HCT116 (cell line): ENCODE data around the gene IL9. TPM values are rescaled to one million over a fixed set of nuclear protein-coding genes. Genes with fewer than 3 reads are reported as not detected.
A peak's percentile ranks its signal among the peaks of the same experiment; 100 is the strongest.

ENCODE experiments used
- ATAC-seq: fragments of 200-7000 bp; cut with Tn5 transposase; 2 replicates; pipeline ENCODE4 v1.9.1; 2020; ENCODE audit warnings: mild to moderate bottlenecking, moderate library complexity
- BruUV-seq: library from RNA; stranded (reverse); fragments of 400-500 nt; replicated peaks from 2 replicates; lab custom pipeline; 2021; lab: Mats Ljungman, UMichigan
- CTCF ChIA-PET: fragments of 300-600 bp; sonication (Branson Sonifier 250); formaldehyde crosslinking; loops from one replicate; lab custom pipeline; 2021; ENCODE audit warnings: antibody characterized with exemption; lab: Charles Lee
- POLR2A ChIA-PET: fragments of 300-600, 350-600 bp; sonication (Branson Sonifier 250); formaldehyde crosslinking; loops from one replicate; lab custom pipeline; 2021; ENCODE audit warnings: antibody characterized with exemption; lab: Charles Lee
- RAD21 ChIA-PET, 2 experiments: fragments of 300-600 bp; sonication (Branson Sonifier 250); formaldehyde crosslinking; loops; one replicate each; lab custom pipeline; 2023; ENCODE audit warnings: low total read pairs in 2 of 2; ENCODE audit not compliant: uncharacterized antibody in 2 of 2, unreplicated experiment in 2 of 2, low non-redundant PET in 1 of 2; lab: Charles Lee
- DNase-seq: peaks from one replicate; pipeline ENCODE4 v3.0.0-alpha.2; 2010; ENCODE audit warnings: low read depth, low spot score
- H2AFZ ChIP-seq: fragments of 200-600 bp; shearing (Covaris generic), sonication (generic); 2 replicates; pipeline ENCODE4 v1.6.1; 2017; ENCODE audit warnings: low read depth, mixed run types, mixed read lengths, antibody characterized with exemption, low read length; ENCODE audit not compliant: poor library complexity, severe bottlenecking
- H3K27ac ChIP-seq: 2 replicates; pipeline ENCODE4 v1.5.1; 2012; ENCODE audit warnings: low read depth, low read length
- H3K27me3 ChIP-seq: fragments of 200-600 bp; sonication (generic); 2 replicates; pipeline ENCODE4 v1.6.1; 2016; ENCODE audit warnings: mixed run types, low read length, mixed read lengths; ENCODE audit not compliant: insufficient read depth
- H3K36me3 ChIP-seq, 2 experiments: fragments of 200-500 bp in 1 of 2; fragments of 200-600 bp in 1 of 2; sonication (Bioruptor generic) in 1 of 2; sonication (generic) in 1 of 2; 2 replicates each; pipeline versions ENCODE4 v1.5.1 to v1.6.1; 2014 to 2016; ENCODE audit warnings: low read length in 2 of 2, inconsistent platforms in 1 of 2, mixed read lengths in 1 of 2, mixed run types in 1 of 2; ENCODE audit not compliant: insufficient read depth in 2 of 2, control insufficient read depth in 1 of 2
- H3K4me1 ChIP-seq, 2 experiments: fragments of 200-600 bp in 1 of 2; sonication (generic) in 1 of 2; 2 replicates each; pipeline versions ENCODE4 v1.5.1 to v1.6.1; 2012 to 2017; ENCODE audit warnings: low read length in 2 of 2, inconsistent platforms in 1 of 2, mild to moderate bottlenecking in 1 of 2, mixed read lengths in 1 of 2, mixed run types in 1 of 2, moderate library complexity in 1 of 2; ENCODE audit not compliant: insufficient read depth in 2 of 2, control insufficient read depth in 1 of 2
- H3K4me2 ChIP-seq: fragments of 200-600 bp; sonication (generic); 2 replicates; pipeline ENCODE4 v1.6.1; 2017; ENCODE audit warnings: mixed run types, low read length, mixed read lengths
- H3K4me3 ChIP-seq, 2 experiments: fragments of 200-600 bp in 1 of 2; sonication (generic) in 1 of 2; replicated peaks in 1 of 2; 2 replicates each; pipeline ENCODE4 v1.5.1; 2011 to 2016; ENCODE audit warnings: low read length in 2 of 2, control low read depth in 1 of 2, low read depth in 1 of 2, mild to moderate bottlenecking in 1 of 2, mixed read lengths in 1 of 2, mixed run types in 1 of 2
- H3K79me2 ChIP-seq: fragments of 200-600 bp; sonication (generic); 2 replicates; pipeline ENCODE4 v1.6.1; 2017; ENCODE audit warnings: mild to moderate bottlenecking, mixed run types, low read length, moderate library complexity, mixed read lengths; ENCODE audit not compliant: insufficient read depth
- H3K9ac ChIP-seq: fragments of 200-600 bp; sonication (generic); 2 replicates; pipeline ENCODE4 v1.6.1; 2016; ENCODE audit warnings: low read length, mixed read lengths
- H3K9me2 ChIP-seq: fragments of 200-600 bp; sonication (generic), shearing (Covaris generic); 2 replicates; pipeline ENCODE4 v1.6.1; 2017; ENCODE audit warnings: mixed run types, mild to moderate bottlenecking, moderate library complexity; ENCODE audit not compliant: insufficient read depth
- H3K9me3 ChIP-seq, 2 experiments: fragments of 200-500 bp in 1 of 2; fragments of 200-600 bp in 1 of 2; sonication (Bioruptor generic) in 1 of 2; sonication (generic) in 1 of 2; 2 replicates each; pipeline ENCODE4 v1.6.1; 2014 to 2017; ENCODE audit warnings: low read length in 2 of 2, mixed read lengths in 2 of 2, inconsistent platforms in 1 of 2, low read depth in 1 of 2, mild to moderate bottlenecking in 1 of 2, mixed run types in 1 of 2, moderate library complexity in 1 of 2; ENCODE audit not compliant: control insufficient read depth in 1 of 2, insufficient read depth in 1 of 2
- H4K20me1 ChIP-seq: fragments of 200-600 bp; sonication (generic), shearing (Covaris generic); 2 replicates; pipeline ENCODE4 v1.6.1; 2017; ENCODE audit warnings: mixed run types, mild to moderate bottlenecking, moderate library complexity; ENCODE audit not compliant: insufficient read depth
- CTCF ChIP-seq, 3 experiments: fragments of 200-600 bp in 1 of 3; sonication (generic) in 1 of 3; IDR thresholded peaks in 2 of 3; conservative IDR thresholded peaks in 1 of 3; 2 replicates each; pipeline ENCODE4 v1.5.1; 2012 to 2017; ENCODE audit warnings: low read depth in 2 of 3, low read length in 2 of 3, antibody characterized with exemption in 1 of 3, borderline replicate concordance in 1 of 3, control low read depth in 1 of 3, mild to moderate bottlenecking in 1 of 3, mixed read lengths in 1 of 3, mixed run types in 1 of 3, moderate library complexity in 1 of 3; ENCODE audit not compliant: insufficient read depth in 1 of 3
- EGR1 ChIP-seq: IDR thresholded peaks from 2 replicates; pipeline ENCODE4 v1.6.1; 2012; ENCODE audit warnings: low read depth
- JUND ChIP-seq: IDR thresholded peaks from 2 replicates; pipeline ENCODE4 v1.6.1; 2012
- POLR2AphosphoS5 ChIP-seq: IDR thresholded peaks from 2 replicates; pipeline ENCODE4 v1.6.1; 2011; ENCODE audit warnings: mild to moderate bottlenecking, low read depth, low read length, moderate library complexity
- RAD21 ChIP-seq: IDR thresholded peaks from 2 replicates; pipeline ENCODE4 v1.6.1; 2012; ENCODE audit warnings: low read depth, mild to moderate bottlenecking
- SIN3A ChIP-seq: IDR thresholded peaks from 2 replicates; pipeline ENCODE4 v1.6.1; 2012; ENCODE audit warnings: low read depth
- ZBTB33 ChIP-seq: IDR thresholded peaks from 2 replicates; pipeline ENCODE4 v1.6.1; 2011; ENCODE audit warnings: mild to moderate bottlenecking, low read length, moderate library complexity; ENCODE audit not compliant: insufficient replicate concordance; ENCODE audit errors: extremely low read depth
- ZNF274 ChIP-seq: fragments of 200-500 bp; sonication (Bioruptor generic); IDR thresholded peaks from 2 replicates; pipeline ENCODE4 v1.6.1; 2014; ENCODE audit warnings: mild to moderate bottlenecking, low read depth, low read length, inconsistent platforms
- intact Hi-C: fragments of 100-400 bp; cut with micrococcal nuclease; formaldehyde crosslinking; loops from 2 replicates; pipeline ENCODE4 v1.10.0; 2022
- total RNA-seq: library from RNA; stranded (reverse); gene quantifications from one replicate; pipeline ENCODE4 v1.2.1, GENCODE V29; 2021; ENCODE audit not compliant: unreplicated experiment

The IL9 gene
- total RNA-seq, 1 experiment from 2014 or later, result not detected

- no TSS peak for BruUV-seq
- no peaks in the 10 kb centered on the region for H3K79me2 ChIP-seq
These were observed 49.4 kb upstream of the IL9 start for GRCh38 chr5:135944967-135945560.

More at GRCh38 chr5:135944967-135945560, 49.4 kb upstream of the IL9 start:
- peak overlapping the region; percentile 24 for H2AFZ ChIP-seq
- ATAC-seq, result peak; percentile 73
- H3K9me3 ChIP-seq, result no peaks in the 10 kb centered on the region
- H3K36me3 ChIP-seq, result no peaks in the 10 kb centered on the region
- POLR2A ChIA-PET, result no interaction called here
- peaks cover 27% of the 10 kb centered on the region for H3K27me3 ChIP-seq
- no peak overlapping the region for H3K4me3 ChIP-seq
- no peak overlapping the region for H3K27ac ChIP-seq
- no peak overlapping the region for H3K4me2 ChIP-seq
- TF ChIP-seq ZBTB33 (no peak), POLR2AphosphoS5 (no peak), RAD21 (peak; percentile 82), CTCF (IDR thresholded peaks at IDR 0.05 in 2 of 3, conservative IDR thresholded peaks at IDR 0.05 in 1 of 3; ENCODE audit: borderline replicate concordance in 1 of 3, insufficient read depth in 1 of 3, low read depth in 2 of 3, low read length in 2 of 3) (peak; percentile 64 to 90 (median 87)), EGR1 (no peak), ZNF274 (no peak), SIN3A (no peak), JUND (no peak)
- TF ChIP-seq, all 23 proteins: peak for 2
- DNase-seq, result peak; percentile 71
- Histone ChIP-seq H3K9ac (no peak overlapping the region), H4K20me1 (no peaks in the 10 kb centered on the region), H3K4me1 (no peaks in the 10 kb centered on the region), H3K9me2 (no peaks in the 10 kb centered on the region)
- intact Hi-C loops, result loop anchor here (1.0 to 10.0 kb wide), 3 partner anchors 117 to 270 kb away; no protein-coding TSS in a partner anchor
- CTCF ChIA-PET, result interaction anchor here (0.8 to 1.5 kb wide), 3 partner anchors 32 to 136 kb away, joined by 3 to 8 read pairs (median 4); no protein-coding TSS in a partner anchor
- RAD21 ChIA-PET, result interaction anchor here in 1 of 2 experiments (0.6 kb wide), 1 partner anchor 270 kb away, joined by 3 read pairs; no protein-coding TSS in a partner anchor
